Activated T-cell treated with anti-CD3 and anti-CD28 coated beads, Interleukin-2, amount 50 U/mL, for 4 hours (primary cell): ENCODE results near the gene RASGRF2. TPM values are rescaled to one million over a fixed set of nuclear protein-coding genes. Genes with fewer than 3 reads are reported as not detected.

Source experiments
- ATAC-seq, 2 donors: fragments of 200-7000 bp; cut with Tn5 transposase; one replicate each; pipeline ENCODE4 v1.10.0; 2021
- DNase-seq: peaks from one replicate; pipeline ENCODE4 v3.0.0-alpha.2; 2020
- H3K27me3 Mint-ChIP-seq: one replicate; pipeline ENCODE4 v1.8.0; 2021; ENCODE audit warnings: low read depth, mixed read lengths
- H3K36me3 Mint-ChIP-seq: one replicate; pipeline ENCODE4 v1.8.0; 2022; ENCODE audit warnings: mixed read lengths; ENCODE audit not compliant: insufficient read depth
- H3K4me1 Mint-ChIP-seq: one replicate; pipeline ENCODE4 v1.8.0; 2021; ENCODE audit warnings: low read depth, mixed read lengths
- H3K4me3 Mint-ChIP-seq: one replicate; pipeline ENCODE4 v1.8.0; 2021; ENCODE audit warnings: mild to moderate bottlenecking, moderate library complexity, mixed read lengths
- H3K9me3 Mint-ChIP-seq: one replicate; pipeline ENCODE4 v1.8.0; 2021; ENCODE audit warnings: mixed read lengths
- total RNA-seq, 3 donors: library from RNA; stranded (reverse); gene quantifications; one replicate each; pipeline ENCODE4 v1.2.1, GENCODE V29; 2021

The RASGRF2 gene
- total RNA-seq, 3 donors from 2014 or later = 5.6 to 8.6 (median 7.5) TPM

DNA sequence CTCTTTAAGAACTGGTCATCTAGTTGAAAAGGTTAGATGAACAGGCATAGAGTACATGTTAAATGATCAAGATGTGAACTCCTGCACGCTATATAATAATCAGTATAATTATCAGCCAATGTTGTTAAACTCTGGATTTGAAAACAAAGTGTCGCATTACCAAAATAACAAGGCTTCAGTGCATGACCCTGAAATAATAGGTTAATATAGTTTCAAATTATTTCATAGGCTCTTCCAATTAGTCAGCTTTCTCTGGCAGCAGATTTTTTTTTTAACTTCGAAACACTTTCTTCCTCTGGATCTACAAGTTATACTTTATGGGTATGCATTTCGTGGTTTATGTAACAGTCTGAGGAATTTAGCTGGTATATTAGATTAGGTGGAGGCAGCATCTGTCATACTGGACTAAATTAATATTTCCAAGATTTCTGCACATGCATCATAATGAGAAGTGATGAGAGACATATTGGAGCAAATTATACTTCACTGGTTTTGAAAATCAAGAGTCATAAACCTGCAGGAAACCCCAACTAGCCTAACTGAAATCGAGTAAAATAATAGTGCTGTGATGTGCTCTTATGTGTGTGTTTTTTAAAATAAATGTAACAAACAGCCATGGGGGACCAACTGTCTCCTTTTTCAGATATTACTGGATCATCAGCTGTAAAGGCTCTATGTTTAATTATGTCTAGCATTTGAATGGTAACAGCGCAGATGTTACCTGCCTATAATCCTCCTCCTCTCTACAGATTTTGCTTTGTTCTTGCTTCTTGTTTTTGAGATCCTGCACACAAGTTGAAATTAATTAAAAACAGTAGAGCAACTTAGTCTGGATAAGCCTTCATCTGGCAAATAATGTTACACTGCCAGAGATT lies 187.1 kb downstream of the RASGRF2 start:
- Mint-ChIP-seq H3K4me1 (no peaks in the 10 kb centered on the region), H3K36me3 (peaks cover 16% of the 10 kb centered on the region), H3K9me3 (no peaks in the 10 kb centered on the region), H3K4me3 (no peak overlapping the region), H3K27me3 (no peaks in the 10 kb centered on the region)
- ATAC-seq = no peak
- DNase-seq = no peak

DNA sequence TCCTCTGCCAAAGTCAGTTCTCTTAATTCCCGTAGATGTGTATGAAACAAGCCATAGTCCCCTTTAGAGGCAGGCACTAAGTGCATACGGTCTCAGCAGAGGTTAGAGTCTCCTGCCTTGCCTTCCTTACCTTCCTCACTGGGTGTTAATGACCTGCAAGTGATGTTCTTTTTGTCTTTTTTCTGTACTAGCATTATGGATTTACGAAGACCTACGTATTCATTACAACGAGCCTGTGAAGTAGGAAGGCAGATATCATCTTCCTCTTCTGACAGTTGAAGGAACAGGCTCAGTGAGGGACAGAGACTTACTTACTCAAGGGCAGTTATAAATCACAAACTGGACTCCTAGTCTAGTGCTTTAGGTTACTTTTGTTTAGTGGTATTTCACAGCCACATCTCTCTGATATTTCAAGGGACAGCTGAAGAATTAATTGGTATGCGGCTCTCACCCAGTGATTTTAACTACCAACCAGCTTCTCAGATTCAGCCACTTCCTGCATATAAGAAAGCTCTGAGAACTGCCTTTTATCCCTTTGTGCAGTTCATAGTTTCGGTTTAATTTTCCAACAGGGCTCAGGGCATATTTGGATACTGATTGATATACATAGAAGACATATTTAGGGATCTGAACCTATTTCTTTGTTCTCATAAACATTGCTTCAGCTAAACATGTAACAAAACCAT lies 187.9 kb downstream of the RASGRF2 start:
- peaks cover 2% of the 10 kb centered on the region for H3K9me3 Mint-ChIP-seq
- H3K36me3 Mint-ChIP-seq = peaks cover 19% of the 10 kb centered on the region
- ATAC-seq (peak; percentile 28 to 46), DNase-seq (no peak)
- no peaks in the 10 kb centered on the region for H3K27me3 Mint-ChIP-seq
- no peak overlapping the region for H3K4me3 Mint-ChIP-seq
- H3K4me1 Mint-ChIP-seq = no peaks in the 10 kb centered on the region

DNA sequence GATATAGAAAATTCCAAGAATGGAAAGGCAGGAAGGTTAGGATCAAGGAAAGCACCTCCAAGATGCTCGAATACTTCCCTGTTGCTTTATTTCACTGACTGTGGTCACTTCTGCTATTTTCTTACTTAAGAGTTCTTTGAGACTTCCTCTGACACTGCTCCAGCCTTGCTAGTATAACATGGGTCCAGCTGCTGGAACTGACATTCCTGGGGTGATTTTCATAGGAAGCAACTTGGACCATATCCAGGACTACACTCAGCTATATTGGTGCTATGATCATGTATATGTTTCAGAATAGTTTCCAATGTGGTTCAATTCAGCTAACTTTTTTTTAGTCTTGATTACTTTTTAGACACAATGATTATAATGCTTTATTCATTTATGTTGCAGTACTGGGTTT lies 191.4 kb downstream of the RASGRF2 start:
- ATAC-seq = no peak
- peaks cover 21% of the 10 kb centered on the region for H3K9me3 Mint-ChIP-seq
- no peaks in the 10 kb centered on the region for H3K4me1 Mint-ChIP-seq
- H3K27me3 Mint-ChIP-seq = no peaks in the 10 kb centered on the region
- H3K4me3 Mint-ChIP-seq = no peak overlapping the region
- DNase-seq = no peak
- peaks cover 32% of the 10 kb centered on the region for H3K36me3 Mint-ChIP-seq

DNA sequence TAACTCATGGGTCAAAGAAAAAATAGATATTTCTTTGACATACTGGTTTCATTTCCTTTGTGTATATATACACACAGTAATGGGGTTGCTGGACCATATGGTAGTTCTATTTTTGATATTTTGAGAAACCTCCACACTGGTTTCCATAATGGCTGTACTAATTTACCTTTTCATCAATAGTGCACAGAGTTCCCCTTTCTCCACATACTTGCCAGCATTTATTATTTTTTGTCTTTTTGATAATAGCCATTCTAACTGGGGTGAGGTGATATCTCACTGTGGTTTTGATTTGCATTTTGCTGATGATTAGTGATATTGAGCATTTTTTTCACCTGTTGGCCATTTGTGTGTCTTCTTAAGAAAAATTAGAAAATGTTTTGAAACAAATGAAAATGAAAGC lies 194.6 kb downstream of the RASGRF2 start:
- peaks cover 21% of the 10 kb centered on the region for H3K9me3 Mint-ChIP-seq
- no peak for ATAC-seq

DNA sequence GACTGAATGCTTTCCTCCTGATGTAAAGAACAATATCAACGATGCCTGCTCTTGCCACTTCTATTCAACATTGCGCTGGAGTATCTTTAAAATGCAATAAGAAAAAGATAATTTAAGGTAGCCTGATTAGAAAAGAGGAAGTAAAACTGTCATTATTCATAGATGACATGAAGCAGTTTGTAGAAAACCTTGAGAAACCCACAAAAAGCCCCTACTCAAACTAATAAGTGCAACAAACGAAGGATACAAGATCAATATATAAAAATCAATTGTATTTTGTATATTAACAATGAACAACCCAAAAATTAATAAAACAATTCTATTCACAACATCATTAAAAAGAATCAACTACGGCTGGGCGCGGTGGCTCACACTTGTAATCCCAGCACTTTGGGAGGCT lies 196.6 kb downstream of the RASGRF2 start:
- Mint-ChIP-seq H3K36me3 (peaks cover 22% of the 10 kb centered on the region), H3K4me1 (no peaks in the 10 kb centered on the region), H3K27me3 (no peaks in the 10 kb centered on the region), H3K9me3 (peaks cover 21% of the 10 kb centered on the region), H3K4me3 (no peak overlapping the region)
- no peak for DNase-seq
- no peak for ATAC-seq

More for the DNA sequence above, 194.6 kb downstream of the RASGRF2 start:
- Mint-ChIP-seq H3K27me3 (no peaks in the 10 kb centered on the region), H3K4me1 (no peaks in the 10 kb centered on the region), H3K36me3 (peaks cover 28% of the 10 kb centered on the region), H3K4me3 (no peak overlapping the region)
- no peak for DNase-seq

DNA sequence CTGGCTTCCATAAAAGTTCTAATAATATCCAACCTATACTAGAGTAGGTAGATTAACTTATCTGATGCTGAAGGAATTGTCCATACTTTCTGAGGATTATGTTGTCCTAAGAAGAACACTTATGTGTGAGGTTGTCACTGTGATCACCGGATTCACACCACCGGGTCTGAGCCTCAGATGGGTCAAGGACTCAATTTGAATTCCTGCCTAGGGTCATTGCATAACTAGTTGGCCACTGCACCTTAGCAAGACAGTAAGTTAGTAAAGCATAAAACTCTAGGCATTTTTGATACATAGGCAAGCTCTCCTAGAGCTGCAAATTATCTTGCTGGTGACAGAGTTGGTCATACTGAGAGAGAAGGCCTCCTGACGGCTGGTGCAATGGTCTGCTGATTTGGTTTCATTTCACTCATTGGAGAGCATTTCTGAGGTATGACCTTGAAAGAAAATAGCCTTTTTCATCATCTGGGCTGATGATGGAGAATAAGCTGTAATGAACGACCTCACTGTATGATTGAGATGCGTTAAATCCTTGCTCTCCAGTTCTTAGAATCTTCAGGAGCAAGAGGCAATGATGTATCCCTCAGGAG lies 200.9 kb downstream of the RASGRF2 start:
- DNase-seq (no peak), ATAC-seq (no peak)
- peaks cover under 1% of the 10 kb centered on the region for H3K36me3 Mint-ChIP-seq
- no peaks in the 10 kb centered on the region for H3K9me3 Mint-ChIP-seq
- no peaks in the 10 kb centered on the region for H3K27me3 Mint-ChIP-seq
- H3K4me1 Mint-ChIP-seq = no peaks in the 10 kb centered on the region
- H3K4me3 Mint-ChIP-seq = no peak overlapping the region

DNA sequence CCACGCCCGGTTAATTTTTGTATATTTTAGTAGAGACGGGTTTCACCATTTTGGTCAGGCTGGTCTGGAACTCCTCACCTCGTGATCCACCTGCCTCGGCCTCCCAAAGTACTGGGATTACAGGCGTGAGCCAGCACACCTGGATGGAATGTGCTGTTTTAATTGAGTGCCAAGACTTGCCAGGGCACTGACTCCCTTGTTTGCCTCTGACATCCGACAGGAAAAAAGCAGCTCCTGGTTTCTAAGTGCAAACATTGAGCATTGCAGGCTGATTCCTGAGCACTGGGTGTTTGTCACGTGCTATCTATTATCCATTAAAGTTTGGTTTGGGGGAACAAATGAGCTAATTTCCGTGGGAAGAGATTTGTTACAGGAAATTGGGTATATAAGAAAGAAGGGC lies 202.3 kb downstream of the RASGRF2 start:
- no peak overlapping the region for H3K4me3 Mint-ChIP-seq
- no peaks in the 10 kb centered on the region for H3K4me1 Mint-ChIP-seq
- no peaks in the 10 kb centered on the region for H3K27me3 Mint-ChIP-seq
- H3K9me3 Mint-ChIP-seq = no peaks in the 10 kb centered on the region
- ATAC-seq (no peak), DNase-seq (no peak)
- no peaks in the 10 kb centered on the region for H3K36me3 Mint-ChIP-seq

DNA sequence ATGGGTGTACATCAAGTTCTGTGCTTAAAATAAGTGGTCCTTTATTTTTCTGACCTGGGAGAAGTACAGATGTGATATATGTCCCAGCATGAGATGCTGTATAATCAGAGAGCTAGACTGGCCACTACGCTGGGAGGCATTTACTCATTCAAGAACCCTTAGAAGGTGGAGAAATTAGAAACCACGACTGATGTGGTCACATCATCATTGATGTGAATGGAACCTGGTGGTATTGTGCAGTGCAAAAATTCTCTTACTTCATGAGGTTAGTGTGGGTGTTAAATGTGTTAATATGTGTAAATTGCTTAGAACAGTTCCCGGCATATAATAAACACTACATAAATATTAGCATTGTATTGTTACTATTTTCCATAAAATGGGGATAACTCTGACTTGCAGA lies 203.5 kb downstream of the RASGRF2 start:
- no peaks in the 10 kb centered on the region for H3K27me3 Mint-ChIP-seq
- DNase-seq = no peak
- no peaks in the 10 kb centered on the region for H3K9me3 Mint-ChIP-seq
- no peak overlapping the region for H3K4me3 Mint-ChIP-seq
- H3K4me1 Mint-ChIP-seq = no peaks in the 10 kb centered on the region
- peaks cover 2% of the 10 kb centered on the region for H3K36me3 Mint-ChIP-seq
- ATAC-seq = peak in 1 of 2 donors; percentile 59

DNA sequence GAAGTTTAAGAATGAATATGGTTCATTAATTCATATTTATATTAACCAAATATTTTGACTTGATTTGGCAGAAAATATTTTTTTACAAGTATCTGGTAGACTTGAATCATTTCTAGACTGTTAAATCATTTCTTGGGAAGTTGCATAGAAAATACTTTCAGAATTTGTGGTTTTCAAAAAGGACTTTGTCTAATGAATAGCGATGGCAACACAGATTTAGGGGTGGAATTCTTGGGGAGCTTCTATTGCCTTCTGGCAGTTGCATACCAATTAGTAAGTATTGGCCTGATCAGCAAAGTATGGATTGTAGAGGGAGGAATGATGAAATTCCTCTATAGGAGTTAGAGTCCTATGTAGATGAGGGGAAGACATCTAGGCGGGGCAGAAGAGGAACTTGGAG lies 204.3 kb downstream of the RASGRF2 start:
- no peaks in the 10 kb centered on the region for H3K4me1 Mint-ChIP-seq
- H3K4me3 Mint-ChIP-seq = no peak overlapping the region
- H3K36me3 Mint-ChIP-seq = peaks cover 4% of the 10 kb centered on the region
- H3K27me3 Mint-ChIP-seq = no peaks in the 10 kb centered on the region
- no peak for DNase-seq
- H3K9me3 Mint-ChIP-seq = no peaks in the 10 kb centered on the region
- ATAC-seq = no peak

DNA sequence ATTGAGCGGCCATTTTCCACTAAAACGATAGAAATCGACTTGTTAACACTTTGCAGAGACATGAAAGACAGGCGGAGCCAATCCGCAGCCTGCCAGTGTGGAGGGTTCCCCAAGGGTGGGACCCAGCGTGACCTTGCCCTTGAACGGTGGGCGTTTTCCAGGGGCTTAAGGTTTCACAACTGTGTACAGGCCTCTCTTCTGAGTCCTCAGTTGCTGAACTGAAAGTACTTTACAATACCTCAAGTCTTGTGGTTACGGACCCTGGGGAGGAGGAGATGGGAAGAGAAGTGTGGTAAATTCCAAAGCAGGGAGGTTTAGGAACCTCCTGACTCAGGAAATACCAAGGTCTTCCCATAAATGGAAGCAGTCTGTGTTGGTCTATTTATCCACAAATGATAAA lies 204.8 kb downstream of the RASGRF2 start:
- DNase-seq = no peak
- no peaks in the 10 kb centered on the region for H3K9me3 Mint-ChIP-seq
- H3K27me3 Mint-ChIP-seq = no peaks in the 10 kb centered on the region
- H3K36me3 Mint-ChIP-seq = peaks cover 5% of the 10 kb centered on the region
- no peaks in the 10 kb centered on the region for H3K4me1 Mint-ChIP-seq
- ATAC-seq = no peak
- H3K4me3 Mint-ChIP-seq = no peak overlapping the region

DNA sequence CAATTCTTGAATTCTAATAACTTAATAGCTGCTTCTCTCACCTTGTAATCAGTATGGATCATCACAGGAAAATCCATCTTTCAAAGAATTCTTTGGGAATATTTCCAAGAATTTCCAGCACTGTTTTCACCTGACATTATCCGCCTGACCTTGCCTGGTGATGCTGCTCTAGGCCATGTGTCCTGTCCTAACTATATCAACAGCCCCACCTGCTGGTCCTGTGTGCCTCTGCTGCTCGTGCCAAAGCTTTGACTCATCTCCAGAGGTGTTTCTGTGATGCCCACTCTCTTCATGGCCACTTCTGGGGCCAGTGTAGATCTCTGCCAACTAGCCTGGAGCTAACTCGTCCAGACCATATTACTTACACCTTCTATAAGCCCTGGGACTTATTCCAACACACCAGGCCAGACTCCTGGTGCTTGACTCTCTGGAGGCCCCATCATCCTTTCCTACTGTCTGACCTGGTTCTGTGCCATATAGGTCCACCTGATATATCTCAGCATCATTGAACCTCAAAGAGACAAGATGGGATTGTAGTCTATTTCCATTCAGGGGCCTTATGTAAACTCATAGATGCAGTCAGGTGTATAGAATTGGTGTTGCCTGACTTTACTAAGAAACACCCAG lies 205.4 kb downstream of the RASGRF2 start:
- H3K36me3 Mint-ChIP-seq = peaks cover 8% of the 10 kb centered on the region

DNA sequence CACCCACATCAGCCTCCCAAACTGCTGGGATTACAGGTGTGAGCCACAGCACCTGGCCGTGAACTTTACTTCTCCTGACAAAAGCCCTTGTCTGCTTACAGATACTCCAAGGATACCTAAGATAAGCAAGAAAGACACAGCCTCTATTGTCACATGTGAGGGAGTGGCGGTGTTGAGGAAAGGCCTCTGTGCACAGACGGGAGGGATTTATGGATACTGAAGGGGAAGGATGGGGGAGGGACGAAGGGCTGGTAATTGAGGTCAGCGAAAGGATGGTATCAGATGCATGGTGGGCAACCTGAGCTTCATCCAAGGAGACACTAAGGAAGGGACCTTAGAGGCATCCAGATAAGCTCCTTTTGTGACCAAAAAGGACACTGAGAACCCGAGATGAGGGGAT lies 206.3 kb downstream of the RASGRF2 start:
- H3K9me3 Mint-ChIP-seq = no peaks in the 10 kb centered on the region
- DNase-seq (no peak), ATAC-seq (no peak)
- H3K36me3 Mint-ChIP-seq = peaks cover 8% of the 10 kb centered on the region
- no peaks in the 10 kb centered on the region for H3K4me1 Mint-ChIP-seq
- no peak overlapping the region for H3K4me3 Mint-ChIP-seq
- no peaks in the 10 kb centered on the region for H3K27me3 Mint-ChIP-seq

More for the DNA sequence above, 205.4 kb downstream of the RASGRF2 start:
- H3K9me3 Mint-ChIP-seq = no peaks in the 10 kb centered on the region
- no peaks in the 10 kb centered on the region for H3K4me1 Mint-ChIP-seq
- no peaks in the 10 kb centered on the region for H3K27me3 Mint-ChIP-seq
- H3K4me3 Mint-ChIP-seq = no peak overlapping the region
- DNase-seq (peak; percentile 43), ATAC-seq (peak; percentile 78 to 83)

DNA sequence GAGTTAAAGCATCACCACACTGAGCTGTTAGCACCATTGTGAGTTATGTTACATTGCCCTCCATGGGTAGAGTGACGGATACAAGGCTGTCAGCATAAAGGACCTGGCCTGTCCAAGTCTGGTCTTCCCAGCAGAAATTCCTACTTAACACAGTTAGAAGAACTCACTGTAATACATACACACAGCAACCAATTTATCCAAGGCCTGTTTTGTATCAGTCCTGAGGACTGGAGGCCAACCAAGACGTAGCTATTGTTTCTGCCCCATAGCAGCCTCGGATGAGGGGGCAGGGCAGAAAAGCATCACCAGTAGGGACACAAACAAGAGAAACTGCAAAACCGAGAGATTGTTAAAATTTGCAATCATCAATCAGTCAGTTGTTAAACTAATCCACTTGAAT lies 206.9 kb downstream of the RASGRF2 start:
- Mint-ChIP-seq H3K36me3 (peaks cover 8% of the 10 kb centered on the region), H3K9me3 (no peaks in the 10 kb centered on the region), H3K27me3 (no peaks in the 10 kb centered on the region), H3K4me3 (no peak overlapping the region), H3K4me1 (no peaks in the 10 kb centered on the region)
- DNase-seq (no peak), ATAC-seq (no peak)

DNA sequence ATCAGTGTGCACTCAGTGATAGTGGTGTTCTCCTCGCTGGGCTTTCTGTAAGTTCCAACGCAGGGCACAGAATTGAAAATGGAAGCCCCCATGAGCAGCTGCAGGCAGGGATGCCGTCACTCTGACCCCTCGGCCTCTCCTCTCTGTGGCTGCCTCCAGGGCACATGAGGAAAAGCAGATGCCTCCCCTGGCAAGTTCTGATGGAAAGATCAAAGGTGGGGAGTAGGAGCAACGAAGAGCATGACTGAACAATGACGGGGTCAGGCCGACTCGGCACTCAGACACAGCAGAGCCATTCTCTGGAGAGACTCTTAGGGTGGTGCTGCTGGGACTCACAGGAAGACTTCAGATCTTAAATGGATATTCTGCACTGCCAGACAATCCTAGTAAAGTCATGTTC lies 207.4 kb downstream of the RASGRF2 start:
- Mint-ChIP-seq H3K27me3 (no peaks in the 10 kb centered on the region), H3K36me3 (peaks cover 8% of the 10 kb centered on the region), H3K4me3 (no peak overlapping the region), H3K9me3 (no peaks in the 10 kb centered on the region), H3K4me1 (no peaks in the 10 kb centered on the region)
- ATAC-seq (no peak), DNase-seq (no peak)
